ENCODE data around the gene CPLX1.

The CPLX1 gene

DNA sequence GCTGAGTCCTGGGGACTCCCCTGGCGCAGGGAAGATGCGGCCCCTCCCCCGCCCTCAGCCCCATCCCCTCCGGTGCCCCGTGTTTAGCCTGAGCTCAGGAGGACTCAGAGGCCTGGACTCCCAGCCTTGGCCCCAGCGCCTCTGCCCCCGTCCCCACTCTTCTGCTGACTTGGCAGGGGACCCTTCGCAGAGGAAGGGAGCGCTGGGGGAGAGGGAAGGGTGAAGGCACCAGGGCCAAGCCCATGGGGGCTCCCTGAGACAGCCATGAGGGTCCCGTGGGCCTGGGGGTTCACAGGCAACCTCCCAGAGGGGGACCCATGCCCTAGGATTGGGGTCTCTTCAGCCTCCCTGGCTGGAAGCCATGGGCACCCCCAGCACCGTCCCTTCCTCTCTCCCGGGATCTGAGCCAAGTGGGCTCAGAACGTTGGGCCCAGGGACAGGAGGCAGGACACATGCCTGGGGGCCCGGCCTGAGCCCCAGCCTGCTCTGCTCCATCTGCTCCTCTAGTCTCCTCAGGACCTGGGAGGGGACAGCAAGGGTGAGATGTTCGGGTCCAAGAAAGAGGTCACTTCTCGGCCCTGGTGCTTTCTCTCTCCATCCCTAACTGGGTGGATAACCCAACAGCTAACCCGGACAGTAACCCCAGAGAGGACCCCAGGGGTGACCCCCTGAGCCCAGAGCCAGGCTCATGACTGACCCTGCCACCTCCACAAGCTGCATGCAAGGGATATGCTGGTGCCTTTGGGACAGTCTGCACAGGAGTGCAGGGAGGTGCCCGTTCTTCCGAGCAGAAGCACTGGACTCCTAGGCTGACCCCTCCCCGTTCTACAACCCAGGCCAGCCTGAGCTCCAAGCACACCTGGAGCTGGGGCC lies 1.5 kb upstream of the CPLX1 start:
- H3K36me3 ChIP-seq (ENCODE audit: control insufficient read depth in 5 of 5, insufficient read depth in 5 of 5, low read length in 5 of 5): no peaks in the 10 kb centered on the region
- no peak overlapping the region for H3K27ac ChIP-seq (ENCODE audit: low read depth, low read length)
- H3K4me1 ChIP-seq (ENCODE audit: control insufficient read depth in 5 of 5, insufficient read depth in 5 of 5, low read length in 5 of 5): peaks cover 0 to 9% (median 3%) of the 10 kb centered on the region in 5 donors
- H3K9me3 ChIP-seq (ENCODE audit: control insufficient read depth in 5 of 5, low read length in 5 of 5): peaks cover 0 to 9% (median 7%) of the 10 kb centered on the region in 5 donors
- peaks cover 36 to 67% (median 66%) of the 10 kb centered on the region in 5 donors for H3K27me3 ChIP-seq (ENCODE audit: control insufficient read depth in 5 of 5, insufficient read depth in 4 of 5, low read length in 5 of 5)
- H3K4me3 ChIP-seq (ENCODE audit: low read depth in 1 of 5, low read length in 5 of 5): no peak overlapping the region
- no peak overlapping the region for H3K9ac ChIP-seq (ENCODE audit: low read length in 5 of 5)

DNA sequence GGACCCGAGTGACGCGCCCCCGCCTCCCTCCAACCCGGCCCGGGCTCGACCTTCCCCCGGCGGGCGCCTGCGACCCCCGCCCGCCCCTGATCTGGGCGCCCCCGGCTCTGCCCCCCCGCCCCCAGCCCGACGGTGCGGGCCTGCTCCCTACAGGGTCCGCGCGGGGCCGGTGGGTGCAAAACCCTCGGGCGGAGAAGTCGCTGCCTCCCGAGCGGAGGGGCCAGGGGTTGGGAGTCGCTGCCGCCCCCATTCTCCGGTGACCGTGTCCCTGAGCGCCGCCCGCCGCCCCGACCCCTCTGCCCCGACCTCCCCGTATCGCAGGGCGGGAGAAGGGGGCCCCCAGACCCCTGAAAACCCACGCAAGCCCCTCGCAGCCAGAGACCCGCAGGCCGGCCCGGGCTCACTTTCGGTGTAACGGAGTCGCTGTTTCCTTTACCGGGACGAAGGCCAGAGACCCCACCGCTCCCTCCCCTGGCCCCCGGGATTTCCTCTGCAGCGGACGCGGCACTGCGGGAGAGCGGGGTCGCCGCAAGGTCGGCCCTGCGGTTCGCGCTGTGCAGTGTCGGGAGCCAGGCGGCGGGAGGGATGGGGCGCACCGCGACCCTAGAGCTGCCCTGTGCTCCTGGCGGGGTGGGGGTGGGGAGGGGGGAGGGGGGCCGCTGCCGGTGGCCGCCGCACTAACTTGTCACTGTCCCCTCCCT lies 729 bp upstream of the CPLX1 start:
- Histone ChIP-seq H3K4me3 (ENCODE audit: low read depth in 1 of 5, low read length in 5 of 5) (no peak overlapping the region), H3K27ac (ENCODE audit: low read depth, low read length) (no peak overlapping the region), H3K9ac (ENCODE audit: low read length in 5 of 5) (no peak overlapping the region), H3K27me3 (ENCODE audit: control insufficient read depth in 5 of 5, insufficient read depth in 4 of 5, low read length in 5 of 5) (peaks cover 37 to 72% (median 68%) of the 10 kb centered on the region in 5 donors), H3K9me3 (ENCODE audit: control insufficient read depth in 5 of 5, low read length in 5 of 5) (peaks cover 0 to 6% (median 4%) of the 10 kb centered on the region in 5 donors), H3K4me1 (ENCODE audit: control insufficient read depth in 5 of 5, insufficient read depth in 5 of 5, low read length in 5 of 5) (peaks cover 0 to 9% (median 3%) of the 10 kb centered on the region in 5 donors), H3K36me3 (ENCODE audit: control insufficient read depth in 5 of 5, insufficient read depth in 5 of 5, low read length in 5 of 5) (no peaks in the 10 kb centered on the region)

DNA sequence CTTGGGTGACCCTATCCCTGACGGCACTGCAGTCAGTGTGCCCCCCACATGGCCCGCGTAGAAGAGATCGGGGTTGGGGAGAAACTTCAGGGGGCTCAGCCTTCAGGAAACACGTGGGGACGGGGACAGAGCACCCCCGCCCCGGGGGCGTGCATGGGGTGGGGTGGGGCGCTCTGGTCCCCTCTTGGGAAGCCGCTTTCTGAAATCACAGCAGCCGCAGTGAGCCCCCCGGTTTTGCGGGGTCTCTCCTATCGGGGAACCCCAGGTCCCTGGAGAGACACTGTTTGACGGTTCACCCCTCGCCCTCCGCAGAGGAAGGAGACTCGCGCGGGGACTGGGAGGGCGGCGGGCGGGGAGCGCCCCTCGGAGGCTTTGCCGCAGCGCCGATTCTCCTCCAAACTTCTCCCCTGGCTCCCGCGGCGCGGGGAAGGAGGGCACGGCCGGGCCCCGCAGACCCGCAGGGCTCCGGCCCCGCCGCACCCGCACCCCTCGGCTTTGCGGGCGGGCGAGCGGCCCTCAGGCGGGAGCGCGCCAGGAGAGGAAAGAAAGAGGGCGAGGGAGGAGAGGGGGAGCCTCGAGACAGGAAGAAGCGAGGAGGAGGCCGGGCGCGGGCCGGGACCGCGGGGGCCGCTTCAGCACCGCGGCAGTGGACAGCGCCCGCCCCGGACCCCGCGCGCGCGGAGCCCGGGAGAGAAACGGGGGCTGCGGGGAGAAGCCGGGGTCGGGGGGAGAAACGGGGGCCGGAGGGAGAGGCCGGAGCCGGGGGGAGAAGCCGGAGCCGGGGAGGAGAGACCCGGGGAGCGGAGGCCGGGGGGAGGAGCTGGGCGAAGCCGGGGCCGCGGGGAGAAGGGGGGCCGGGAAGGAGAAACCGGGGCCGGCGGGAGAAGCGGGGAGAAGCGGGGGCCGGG lies 612 bp downstream of the CPLX1 start:
- H3K4me3 ChIP-seq (ENCODE audit: low read depth in 1 of 5, low read length in 5 of 5): peak overlapping the region in 1 of 5 donors; percentile 26
- peaks cover 0 to 9% (median 3%) of the 10 kb centered on the region in 5 donors for H3K4me1 ChIP-seq (ENCODE audit: control insufficient read depth in 5 of 5, insufficient read depth in 5 of 5, low read length in 5 of 5)
- H3K27me3 ChIP-seq (ENCODE audit: control insufficient read depth in 5 of 5, insufficient read depth in 4 of 5, low read length in 5 of 5): peaks cover 45 to 75% (median 65%) of the 10 kb centered on the region in 5 donors

DNA sequence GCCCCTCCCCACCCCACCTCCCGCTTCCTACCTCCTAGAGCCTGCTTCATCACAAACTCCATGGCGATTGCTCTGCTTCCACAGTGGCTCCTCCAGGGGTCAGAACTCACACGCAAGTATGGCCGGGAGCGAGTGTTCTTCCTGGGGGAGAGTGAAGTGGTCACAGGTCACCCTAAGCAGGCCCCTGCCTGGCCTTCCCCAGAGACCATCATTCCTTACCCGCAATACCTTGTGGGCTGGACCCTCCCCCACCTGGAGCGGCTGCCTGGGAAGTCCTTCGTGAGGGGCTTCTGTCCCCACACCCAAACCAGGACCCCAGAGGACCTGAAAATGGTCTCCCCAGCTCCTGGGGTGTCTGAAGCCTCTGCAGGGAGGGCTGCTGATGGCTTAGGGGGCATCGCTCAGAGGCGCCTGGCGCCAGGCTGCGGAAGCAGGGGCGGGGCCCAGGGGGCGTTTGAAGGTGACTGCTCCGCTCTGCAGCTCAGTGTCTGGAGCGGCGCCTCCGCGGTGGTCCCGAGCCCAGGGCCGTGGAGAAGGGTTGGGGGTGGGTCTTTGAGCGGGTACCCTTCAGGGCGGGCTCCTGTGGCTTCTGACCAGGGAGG lies 1.4 kb downstream of the CPLX1 start:
- no peak overlapping the region for H3K27ac ChIP-seq (ENCODE audit: low read depth, low read length)
- peaks cover 0 to 5% (median 4%) of the 10 kb centered on the region in 5 donors for H3K9me3 ChIP-seq (ENCODE audit: control insufficient read depth in 5 of 5, low read length in 5 of 5)
- peaks cover 45 to 74% (median 60%) of the 10 kb centered on the region in 5 donors for H3K27me3 ChIP-seq (ENCODE audit: control insufficient read depth in 5 of 5, insufficient read depth in 4 of 5, low read length in 5 of 5)
- H3K9ac ChIP-seq (ENCODE audit: low read length in 5 of 5): no peak overlapping the region
- no peaks in the 10 kb centered on the region for H3K36me3 ChIP-seq (ENCODE audit: control insufficient read depth in 5 of 5, insufficient read depth in 5 of 5, low read length in 5 of 5)
- no peak overlapping the region for H3K4me3 ChIP-seq (ENCODE audit: low read depth in 1 of 5, low read length in 5 of 5)
- H3K4me1 ChIP-seq (ENCODE audit: control insufficient read depth in 5 of 5, insufficient read depth in 5 of 5, low read length in 5 of 5): peaks cover 0 to 9% (median 3%) of the 10 kb centered on the region in 5 donors

More for the DNA sequence above, 612 bp downstream of the CPLX1 start:
- H3K27ac ChIP-seq (ENCODE audit: low read depth, low read length): no peak overlapping the region
- no peaks in the 10 kb centered on the region for H3K9me3 ChIP-seq (ENCODE audit: control insufficient read depth in 5 of 5, low read length in 5 of 5)
- no peak overlapping the region for H3K9ac ChIP-seq (ENCODE audit: low read length in 5 of 5)
- no peaks in the 10 kb centered on the region for H3K36me3 ChIP-seq (ENCODE audit: control insufficient read depth in 5 of 5, insufficient read depth in 5 of 5, low read length in 5 of 5)

DNA sequence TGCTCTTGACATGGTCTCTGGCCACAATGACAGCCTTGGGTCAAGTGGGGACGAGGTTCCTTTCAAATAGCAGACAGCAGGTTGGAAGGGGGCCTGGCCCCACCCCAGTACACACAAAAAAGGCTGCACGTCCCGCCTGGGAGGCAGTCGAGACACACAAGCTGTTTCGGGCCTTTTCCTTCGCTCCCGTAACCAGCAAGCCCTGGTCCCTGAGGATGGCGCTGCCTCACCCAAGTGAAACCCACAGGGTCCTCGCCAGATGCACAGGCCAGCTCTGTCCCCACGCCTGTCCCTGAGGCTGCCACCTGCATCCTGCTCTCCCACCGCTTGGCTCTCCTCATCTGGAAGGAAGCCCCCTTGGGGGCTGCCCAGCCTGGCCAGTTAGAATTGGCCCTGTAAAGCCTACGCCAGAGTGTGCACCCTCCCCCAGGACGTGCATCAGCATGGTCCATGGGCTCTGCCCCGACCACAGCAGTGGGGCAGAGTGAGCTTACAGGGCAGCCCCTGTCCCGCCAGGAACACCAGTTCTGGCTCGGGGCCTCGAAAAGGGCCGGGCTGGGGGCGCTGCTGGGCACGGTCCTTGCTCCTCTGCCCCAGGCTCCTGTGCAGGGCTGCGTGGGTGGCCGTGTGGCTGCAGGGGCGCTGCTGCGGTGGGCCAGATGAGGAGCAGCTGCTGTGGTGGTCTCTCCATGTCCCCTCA lies 2.0 kb downstream of the CPLX1 start:
- Histone ChIP-seq H3K9me3 (ENCODE audit: control insufficient read depth in 5 of 5, low read length in 5 of 5) (peaks cover 0 to 8% (median 5%) of the 10 kb centered on the region in 5 donors), H3K36me3 (ENCODE audit: control insufficient read depth in 5 of 5, insufficient read depth in 5 of 5, low read length in 5 of 5) (no peaks in the 10 kb centered on the region), H3K9ac (ENCODE audit: low read length in 5 of 5) (no peak overlapping the region), H3K27me3 (ENCODE audit: control insufficient read depth in 5 of 5, insufficient read depth in 4 of 5, low read length in 5 of 5) (peaks cover 45 to 70% (median 54%) of the 10 kb centered on the region in 5 donors), H3K4me3 (ENCODE audit: low read depth in 1 of 5, low read length in 5 of 5) (no peak overlapping the region), H3K27ac (ENCODE audit: low read depth, low read length) (no peak overlapping the region), H3K4me1 (ENCODE audit: control insufficient read depth in 5 of 5, insufficient read depth in 5 of 5, low read length in 5 of 5) (peaks cover 0 to 9% (median 3%) of the 10 kb centered on the region in 5 donors)

DNA sequence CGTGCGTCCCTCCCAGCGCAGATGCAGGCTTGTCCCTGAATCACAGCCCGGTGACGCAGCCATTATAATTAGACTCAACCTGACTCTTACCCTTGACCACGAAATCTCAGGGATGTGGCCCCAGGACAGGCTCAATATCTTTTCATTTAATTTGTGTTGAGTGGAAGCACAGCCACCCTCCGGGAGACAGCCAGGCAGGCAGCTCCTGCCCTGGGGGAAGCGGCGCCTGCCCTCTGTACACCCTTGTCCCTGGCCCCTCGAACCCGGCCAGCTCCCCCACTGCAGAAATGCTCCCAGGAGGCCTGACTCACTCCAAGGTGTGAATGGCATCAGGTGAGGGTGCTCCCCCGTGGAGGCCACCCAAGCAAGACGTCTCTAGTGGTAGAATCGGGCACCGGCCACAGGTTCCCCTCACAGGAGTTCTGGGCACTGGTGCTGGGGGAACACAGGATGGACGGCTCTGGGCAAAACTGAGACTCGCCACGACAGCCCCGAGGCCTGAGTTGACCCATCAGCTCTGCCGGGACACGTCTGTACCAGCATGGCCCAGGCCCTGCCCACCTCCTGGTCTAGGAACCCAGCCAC lies 2.7 kb downstream of the CPLX1 start:
- Histone ChIP-seq H3K4me3 (ENCODE audit: low read depth in 1 of 5, low read length in 5 of 5) (no peak overlapping the region), H3K9me3 (ENCODE audit: control insufficient read depth in 5 of 5, low read length in 5 of 5) (peaks cover 0 to 8% (median 5%) of the 10 kb centered on the region in 5 donors), H3K4me1 (ENCODE audit: control insufficient read depth in 5 of 5, insufficient read depth in 5 of 5, low read length in 5 of 5) (peaks cover 0 to 9% (median 3%) of the 10 kb centered on the region in 5 donors), H3K27ac (ENCODE audit: low read depth, low read length) (no peak overlapping the region), H3K36me3 (ENCODE audit: control insufficient read depth in 5 of 5, insufficient read depth in 5 of 5, low read length in 5 of 5) (no peaks in the 10 kb centered on the region), H3K9ac (ENCODE audit: low read length in 5 of 5) (no peak overlapping the region), H3K27me3 (ENCODE audit: control insufficient read depth in 5 of 5, insufficient read depth in 4 of 5, low read length in 5 of 5) (peaks cover 48 to 68% (median 50%) of the 10 kb centered on the region in 5 donors)

DNA sequence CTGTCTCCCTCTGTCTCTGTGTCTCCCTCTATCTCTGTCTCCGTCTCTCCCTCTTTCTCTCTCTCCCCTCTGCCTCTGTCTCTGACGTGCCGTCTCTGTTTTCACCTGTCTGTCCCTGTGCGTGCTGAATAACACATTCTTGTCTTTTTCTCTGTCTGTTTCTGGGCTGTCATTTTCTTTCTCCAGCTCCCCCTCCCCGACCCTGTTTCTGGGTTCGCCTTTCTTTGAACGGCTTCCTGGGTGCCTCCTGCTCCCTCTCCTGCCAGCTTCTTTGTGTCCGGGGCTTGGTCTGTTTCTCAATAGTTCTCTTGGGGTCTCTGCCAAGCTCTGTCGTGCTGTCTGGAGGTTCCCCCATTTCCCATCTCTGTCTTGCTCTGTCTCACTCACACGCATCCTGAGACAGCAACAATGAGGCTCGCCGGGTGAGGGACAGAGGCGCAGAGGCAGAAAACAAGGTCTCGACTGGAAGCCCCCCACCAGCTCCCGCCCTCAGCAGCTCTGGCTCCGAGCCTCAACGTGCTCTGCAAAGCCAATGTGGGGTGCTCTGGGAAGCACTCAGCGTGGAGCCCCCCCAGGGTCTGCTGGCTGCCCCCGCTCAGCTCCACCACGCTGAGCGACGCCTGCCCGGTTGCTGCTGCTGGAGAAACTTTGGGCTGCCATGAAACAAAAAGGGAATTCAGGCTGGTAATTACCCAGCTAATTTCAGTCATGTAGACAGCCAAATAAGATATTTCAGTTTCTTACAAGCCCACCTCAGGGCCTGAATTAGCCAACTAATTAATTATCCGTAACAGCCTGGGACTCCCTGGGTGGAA lies 3.4 kb downstream of the CPLX1 start:
- H3K27me3 ChIP-seq (ENCODE audit: control insufficient read depth in 5 of 5, insufficient read depth in 4 of 5, low read length in 5 of 5): peaks cover 48 to 68% (median 50%) of the 10 kb centered on the region in 5 donors
- no peaks in the 10 kb centered on the region for H3K36me3 ChIP-seq (ENCODE audit: control insufficient read depth in 5 of 5, insufficient read depth in 5 of 5, low read length in 5 of 5)
- H3K9me3 ChIP-seq (ENCODE audit: control insufficient read depth in 5 of 5, low read length in 5 of 5): peaks cover 0 to 8% (median 5%) of the 10 kb centered on the region in 5 donors
- H3K4me3 ChIP-seq (ENCODE audit: low read depth in 1 of 5, low read length in 5 of 5): no peak overlapping the region
- H3K9ac ChIP-seq (ENCODE audit: low read length in 5 of 5): no peak overlapping the region
- H3K4me1 ChIP-seq (ENCODE audit: control insufficient read depth in 5 of 5, insufficient read depth in 5 of 5, low read length in 5 of 5): peaks cover 0 to 9% (median 3%) of the 10 kb centered on the region in 5 donors
- no peak overlapping the region for H3K27ac ChIP-seq (ENCODE audit: low read depth, low read length)

DNA sequence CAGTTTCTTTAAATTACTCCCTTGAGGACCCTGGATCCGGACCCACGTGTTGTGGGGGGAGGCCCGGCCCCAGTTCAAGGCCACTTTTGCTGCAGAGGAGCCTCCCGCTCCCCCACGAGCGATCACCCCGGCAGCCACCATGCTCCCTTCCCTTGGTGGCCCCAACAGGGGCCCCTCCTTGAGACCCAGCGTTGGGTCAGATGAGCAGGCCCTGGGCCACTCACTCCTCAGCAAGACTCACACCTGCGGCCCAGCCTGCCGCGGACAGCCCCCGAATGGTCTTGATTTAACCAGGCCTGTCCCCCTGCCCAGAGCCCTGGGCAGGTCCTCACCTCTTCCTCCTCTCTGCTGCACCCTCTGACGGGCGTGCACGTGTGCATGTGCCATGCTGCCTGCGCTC lies 4.3 kb downstream of the CPLX1 start:
- Histone ChIP-seq H3K27ac (ENCODE audit: low read depth, low read length) (no peak overlapping the region), H3K36me3 (ENCODE audit: control insufficient read depth in 5 of 5, insufficient read depth in 5 of 5, low read length in 5 of 5) (no peaks in the 10 kb centered on the region), H3K4me3 (ENCODE audit: low read depth in 1 of 5, low read length in 5 of 5) (no peak overlapping the region), H3K9ac (ENCODE audit: low read length in 5 of 5) (no peak overlapping the region), H3K27me3 (ENCODE audit: control insufficient read depth in 5 of 5, insufficient read depth in 4 of 5, low read length in 5 of 5) (peaks cover 44 to 64% (median 49%) of the 10 kb centered on the region in 5 donors), H3K9me3 (ENCODE audit: control insufficient read depth in 5 of 5, low read length in 5 of 5) (peaks cover 0 to 8% (median 5%) of the 10 kb centered on the region in 5 donors), H3K4me1 (ENCODE audit: control insufficient read depth in 5 of 5, insufficient read depth in 5 of 5, low read length in 5 of 5) (peaks cover 0 to 6% (median under 1%) of the 10 kb centered on the region in 5 donors)
